Measurements from ENCODE around the gene ZNF586.

ZNF586 gene

DNA sequence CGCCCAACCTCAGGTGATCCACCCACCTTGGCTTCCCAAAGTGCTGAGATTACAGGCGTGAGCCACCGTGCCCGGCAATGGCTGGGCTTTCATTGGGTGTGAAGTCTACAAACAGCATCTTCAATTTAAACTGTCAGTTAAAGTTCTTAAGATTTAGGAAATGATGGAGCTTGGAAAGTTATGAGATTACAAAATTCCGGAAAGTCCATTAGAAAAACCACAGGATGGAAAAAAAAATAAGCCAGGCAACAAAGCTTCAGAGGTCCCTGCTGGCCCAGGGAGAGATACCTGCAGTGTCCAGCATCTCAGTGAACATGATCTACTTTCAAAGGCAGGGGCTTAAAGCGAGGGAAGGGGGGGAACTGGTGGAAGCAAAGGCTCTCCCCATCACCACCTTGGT lies 56.0 kb downstream of the ZNF586 start:
- DNase-seq: no peak

DNA sequence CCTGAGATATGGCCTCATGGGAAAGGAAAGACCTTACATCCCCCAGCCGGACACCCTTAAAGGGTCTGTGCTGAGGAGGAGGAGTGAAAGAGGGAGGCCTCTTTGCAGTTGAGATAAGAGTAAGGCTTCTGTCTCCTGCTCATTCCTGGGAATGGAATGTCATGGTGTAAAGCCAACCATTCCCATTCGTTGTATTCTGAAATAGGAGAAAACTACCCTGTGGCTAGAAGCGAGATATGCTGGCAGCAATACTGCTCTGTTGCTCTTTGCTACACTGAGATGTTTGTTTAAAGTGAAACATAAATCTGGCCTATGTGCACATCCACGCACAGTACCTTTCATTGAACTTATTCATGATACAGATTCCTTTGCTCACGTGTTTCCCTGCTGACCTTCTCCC lies 59.8 kb downstream of the ZNF586 start:
- DNase-seq: no peak

DNA sequence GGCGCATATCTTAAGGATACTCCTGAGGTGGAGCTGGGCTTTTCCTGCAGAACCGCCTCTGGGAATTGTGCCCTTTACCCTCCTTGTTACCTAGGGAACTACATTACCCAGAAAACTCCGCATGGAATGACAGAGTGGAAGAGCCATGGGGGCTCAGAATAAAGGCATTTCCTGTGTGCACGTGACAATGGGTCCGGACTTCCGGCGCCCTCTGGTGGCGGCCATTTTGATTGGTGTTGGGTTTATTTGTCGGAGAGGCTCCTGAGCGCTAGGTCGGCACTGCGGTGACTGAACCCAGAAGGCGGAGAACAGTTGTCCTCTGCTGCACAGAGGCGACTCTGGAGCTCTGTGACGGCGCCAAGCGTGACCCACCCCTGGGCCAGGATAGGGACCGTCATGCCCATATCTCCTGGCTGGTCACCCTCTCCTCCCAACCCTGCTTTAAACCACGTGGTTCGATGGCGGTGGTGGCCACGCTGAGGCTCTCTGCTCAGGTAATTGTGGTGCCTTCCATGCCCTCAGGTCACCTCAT lies 60.7 kb downstream of the ZNF586 start, which contains the start of gene ZNF587B:
ZNF587B (plus strand) TSS at position 229 of the 532 bp plus-strand sequence; CDS start at position 459, 230 bp downstream.
- DNase-seq: peak; percentile 17

All from effector CD4-positive, alpha-beta T cell (primary cell).